A549 (cell line): ENCODE measurements around the gene ATG4D. TPM values are rescaled to one million over a fixed set of nuclear protein-coding genes. Genes with fewer than 3 reads are reported as not detected.

ENCODE experiments used
- ATAC-seq, 2 experiments: fragments of 200-7000 bp in 1 of 2; fragments of >200 bp in 1 of 2; cut with Nextera tagmentation in 1 of 2; cut with Tn5 transposase in 1 of 2; 3 replicates each; pipeline versions ENCODE4 v1.8.0 to v1.9.1; 2018 to 2020; ENCODE audit warnings: mild to moderate bottlenecking in 1 of 2, moderate library complexity in 1 of 2
- CTCF ChIA-PET: fragments of 300-600 bp; sonication (Branson Sonifier 250); formaldehyde crosslinking; extraction: SDS; loops from one replicate; lab custom pipeline; 2021; ENCODE audit warnings: antibody characterized with exemption, inconsistent platforms; lab: Yijun Ruan, JAX
- POLR2A ChIA-PET: fragments of 350-600 bp; formaldehyde crosslinking; extraction: SDS; loops from one replicate; lab custom pipeline; 2021; ENCODE audit warnings: antibody characterized with exemption, inconsistent platforms; lab: Yijun Ruan, JAX
- DNase-seq, 2 experiments: peaks; one replicate each; pipeline versions ENCODE4 v3.0.0 to v3.0.0-alpha.2; 2011 to 2016; ENCODE audit warnings: low read depth in 1 of 2, low spot score in 1 of 2
- FAIRE-seq: peaks from 2 replicates; lab custom pipeline; 2011; peaks lifted over from hg19 to GRCh38; lab: Jason Lieb, UNC
- H3K27ac ChIP-seq, 2 experiments: fragments of >200 bp; sonication (Bioruptor Twin); formaldehyde crosslinking; 3 replicates each; pipeline ENCODE4 v1.5.1; 2016 to 2017
- H3K4me1 ChIP-seq: fragments of >200 bp; sonication (Bioruptor Twin); formaldehyde crosslinking; 3 replicates; pipeline ENCODE4 v1.6.1; 2016
- H3K4me2 ChIP-seq: fragments of >200 bp; sonication (Bioruptor Twin); formaldehyde crosslinking; 3 replicates; pipeline ENCODE4 v1.6.1; 2016
- H3K4me3 ChIP-seq: fragments of >200 bp; sonication (Bioruptor Twin); formaldehyde crosslinking; 3 replicates; pipeline ENCODE4 v1.5.1; 2016
- H3K9me3 ChIP-seq: fragments of >200 bp; sonication (Bioruptor Twin); formaldehyde crosslinking; 3 replicates; pipeline ENCODE4 v1.6.1; 2016
- BCL3 ChIP-seq: fragments of >200 bp; sonication (Bioruptor Twin); formaldehyde crosslinking; IDR thresholded peaks from 3 replicates; pipeline ENCODE4 v1.6.1; 2016
- CBX2 ChIP-seq: fragments of 200-600 bp; sonication (generic); IDR thresholded peaks from 2 replicates; pipeline ENCODE4 v1.6.1; 2016; ENCODE audit warnings: low read depth, mild to moderate bottlenecking, borderline replicate concordance
- CHD2 ChIP-seq: fragments of 150-350 bp; IDR thresholded peaks from 2 replicates; pipeline ENCODE4 v1.6.1; 2014; ENCODE audit warnings: low read length; ENCODE audit not compliant: partially characterized antibody
- EHF ChIP-seq: fragments of 250-450 bp; sonication (Bioruptor Pico); IDR thresholded peaks from 2 replicates; pipeline ENCODE4 v1.5.0; 2020; ENCODE audit warnings: mild to moderate bottlenecking
- FOSB ChIP-seq: fragments of 250-450 bp; sonication (Bioruptor Pico); IDR thresholded peaks from 2 replicates; pipeline ENCODE4 v1.5.0; 2020; ENCODE audit warnings: mild to moderate bottlenecking, moderate library complexity
- HEYL ChIP-seq: fragments of 250-450 bp; sonication (Bioruptor Pico); IDR thresholded peaks from 2 replicates; pipeline ENCODE4 v1.8.0; 2021; ENCODE audit warnings: mild to moderate bottlenecking, moderate library complexity
- JUNB ChIP-seq: fragments of >200 bp; sonication (Bioruptor Twin); formaldehyde crosslinking; IDR thresholded peaks from 2 replicates; pipeline ENCODE4 v1.6.1; 2016
- KDM5A ChIP-seq: fragments of 200-600 bp; sonication (generic); IDR thresholded peaks from 2 replicates; pipeline ENCODE4 v1.6.1; 2016; ENCODE audit warnings: antibody characterized with exemption, mild to moderate bottlenecking
- MAX ChIP-seq: IDR thresholded peaks from 2 replicates; pipeline ENCODE4 v1.6.1; 2012
- MAZ ChIP-seq: fragments of 150-350 bp; IDR thresholded peaks from 2 replicates; pipeline ENCODE4 v1.6.1; 2014; ENCODE audit warnings: antibody characterized with exemption, low read depth, low read length, borderline replicate concordance
- MYC ChIP-seq: IDR thresholded peaks from 2 replicates; pipeline ENCODE4 v1.6.1; 2012; ENCODE audit warnings: mild to moderate bottlenecking, inconsistent platforms, low read length, improper control_type of control experiment, borderline replicate concordance
- NFE2L2 ChIP-seq: fragments of 150-350 bp; conservative IDR thresholded peaks from 2 replicates; pipeline ENCODE4 v1.6.1; 2014; ENCODE audit warnings: low read length
- NR3C1 ChIP-seq: fragments of >200 bp; sonication (Bioruptor Twin); formaldehyde crosslinking; IDR thresholded peaks from 3 replicates; pipeline ENCODE4 v1.6.1; 2017
- POLR2A ChIP-seq: IDR thresholded peaks from 2 replicates; pipeline ENCODE4 v1.6.1; 2012; ENCODE audit warnings: mild to moderate bottlenecking, low read length
- RAD21 ChIP-seq, 2 experiments: fragments of >200 bp in 1 of 2; sonication (Bioruptor Twin) in 1 of 2; formaldehyde crosslinking in 1 of 2; IDR thresholded peaks in 1 of 2; conservative IDR thresholded peaks in 1 of 2; 2 replicates in 1 of 2; 3 replicates in 1 of 2; pipeline ENCODE4 v1.6.1; 2012 to 2018; ENCODE audit warnings: inconsistent platforms in 1 of 2
- RCOR1 ChIP-seq: fragments of 150-350 bp; IDR thresholded peaks from 2 replicates; pipeline ENCODE4 v1.6.1; 2014; ENCODE audit warnings: antibody characterized with exemption, low read length, low read depth
- REST ChIP-seq: fragments of 200-600 bp; sonication (generic); IDR thresholded peaks from 2 replicates; pipeline ENCODE4 v1.6.1; 2016; ENCODE audit warnings: antibody characterized with exemption, mild to moderate bottlenecking, moderate library complexity
- SMC3 ChIP-seq: fragments of >200 bp; sonication (Bioruptor Twin); formaldehyde crosslinking; IDR thresholded peaks from 3 replicates; pipeline ENCODE4 v1.6.1; 2018; ENCODE audit warnings: inconsistent platforms
- ZC3H11A ChIP-seq: fragments of 450-650 bp; IDR thresholded peaks from 2 replicates; pipeline ENCODE4 v1.6.1; 2014; ENCODE audit warnings: antibody characterized with exemption, mild to moderate bottlenecking
- ZFP36 ChIP-seq: fragments of 450-650 bp; IDR thresholded peaks from 2 replicates; pipeline ENCODE4 v1.6.1; 2014; ENCODE audit warnings: borderline replicate concordance; ENCODE audit not compliant: partially characterized antibody
- ZSCAN20 ChIP-seq: fragments of 250-450 bp; sonication (Bioruptor Pico); IDR thresholded peaks from 2 replicates; pipeline ENCODE4 v1.8.0; 2022; ENCODE audit warnings: mild to moderate bottlenecking, moderate library complexity
- WGBS: methylation state at CpG from one replicate; pipeline ENCODE4 v1.1.6; 2017; ENCODE audit errors: missing lambda C conversion rate; 5-methylcytosine and 5-hydroxymethylcytosine counted together
- polyA plus RNA-seq, 4 experiments: library from polyadenylated mRNA; depleted of rRNA in 3 of 4; stranded (reverse); fragments of >200 nt; fragmentation: RNase III in 1 of 4; extraction: RNeasy Plus Mini Kit Qiagen cat#74134 plus additional on column Dnase treatment in 1 of 4; gene quantifications; 2 replicates in 3 of 4; 3 replicates in 1 of 4; pipeline ENCODE4 v1.2.3, GENCODE V29; 2011 to 2017
- TF ChIP-seq, protein P1 (sequence below): fragments of >200 bp; sonication (Bioruptor Twin); formaldehyde crosslinking; IDR thresholded peaks from 2 replicates; pipeline ENCODE4 v1.6.1; 2016
- TF ChIP-seq, protein P2 (sequence below): fragments of 150-350 bp; IDR thresholded peaks from 2 replicates; pipeline ENCODE4 v1.6.1; 2014; ENCODE audit warnings: low read depth, mild to moderate bottlenecking, low read length
- TF ChIP-seq, protein P3 (sequence below): fragments of 250-450 bp; sonication (Bioruptor Pico); IDR thresholded peaks from 2 replicates; pipeline ENCODE4 v1.5.0; 2021; ENCODE audit warnings: mild to moderate bottlenecking, moderate library complexity, borderline replicate concordance

ATG4D gene
- polyA plus RNA-seq, 2 of the 4 experiments (the other 2 are of a cell fraction): 7.3 to 10.7 TPM

GRCh38 chr19:10532457-10532856, 11.2 kb upstream of the ATG4D start:
- Histone ChIP-seq H3K9me3 (no peaks in the 10 kb centered on the region), H3K4me1 (no peaks in the 10 kb centered on the region), H3K4me2 (no peak overlapping the region), H3K27ac (no peak overlapping the region), H3K4me3 (no peak overlapping the region)
- DNase-seq (no peak), ATAC-seq (no peak), FAIRE-seq (no peak)
- ChIA-PET CTCF (interaction anchor here (0.6 to 1.5 kb wide), 3 partner anchors 13 to 58 kb away, joined by 3 to 5 read pairs (median 3); no protein-coding TSS in a partner anchor), POLR2A (no interaction called here)
- WGBS: no CpG with 5 or more reads among the region's 1 CpG
- TF ChIP-seq POLR2A: no peak
- no peak for TF ChIP-seq KDM5A
- TF ChIP-seq EHF (CRISPR knock-in tag): no peak
- TF ChIP-seq, protein P1, sequence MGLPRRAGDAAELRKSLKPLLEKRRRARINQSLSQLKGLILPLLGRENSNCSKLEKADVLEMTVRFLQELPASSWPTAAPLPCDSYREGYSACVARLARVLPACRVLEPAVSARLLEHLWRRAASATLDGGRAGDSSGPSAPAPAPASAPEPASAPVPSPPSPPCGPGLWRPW: no peak
- no peak for TF ChIP-seq NFE2L2
- no peak for TF ChIP-seq MAX
- TF ChIP-seq JUNB: no peak
- no peak for TF ChIP-seq RCOR1
- no peak for TF ChIP-seq NR3C1
- TF ChIP-seq SMC3: no peak
- no peak for TF ChIP-seq BCL3
- TF ChIP-seq MAZ: no peak
- no peak for TF ChIP-seq MYC
- TF ChIP-seq, protein P2, sequence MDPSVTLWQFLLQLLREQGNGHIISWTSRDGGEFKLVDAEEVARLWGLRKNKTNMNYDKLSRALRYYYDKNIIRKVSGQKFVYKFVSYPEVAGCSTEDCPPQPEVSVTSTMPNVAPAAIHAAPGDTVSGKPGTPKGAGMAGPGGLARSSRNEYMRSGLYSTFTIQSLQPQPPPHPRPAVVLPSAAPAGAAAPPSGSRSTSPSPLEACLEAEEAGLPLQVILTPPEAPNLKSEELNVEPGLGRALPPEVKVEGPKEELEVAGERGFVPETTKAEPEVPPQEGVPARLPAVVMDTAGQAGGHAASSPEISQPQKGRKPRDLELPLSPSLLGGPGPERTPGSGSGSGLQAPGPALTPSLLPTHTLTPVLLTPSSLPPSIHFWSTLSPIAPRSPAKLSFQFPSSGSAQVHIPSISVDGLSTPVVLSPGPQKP: no peak
- no peak for TF ChIP-seq RAD21 (conservative IDR thresholded peaks at IDR 0.05 in 1 of 2, IDR thresholded peaks at IDR 0.05 in 1 of 2)

DNA sequence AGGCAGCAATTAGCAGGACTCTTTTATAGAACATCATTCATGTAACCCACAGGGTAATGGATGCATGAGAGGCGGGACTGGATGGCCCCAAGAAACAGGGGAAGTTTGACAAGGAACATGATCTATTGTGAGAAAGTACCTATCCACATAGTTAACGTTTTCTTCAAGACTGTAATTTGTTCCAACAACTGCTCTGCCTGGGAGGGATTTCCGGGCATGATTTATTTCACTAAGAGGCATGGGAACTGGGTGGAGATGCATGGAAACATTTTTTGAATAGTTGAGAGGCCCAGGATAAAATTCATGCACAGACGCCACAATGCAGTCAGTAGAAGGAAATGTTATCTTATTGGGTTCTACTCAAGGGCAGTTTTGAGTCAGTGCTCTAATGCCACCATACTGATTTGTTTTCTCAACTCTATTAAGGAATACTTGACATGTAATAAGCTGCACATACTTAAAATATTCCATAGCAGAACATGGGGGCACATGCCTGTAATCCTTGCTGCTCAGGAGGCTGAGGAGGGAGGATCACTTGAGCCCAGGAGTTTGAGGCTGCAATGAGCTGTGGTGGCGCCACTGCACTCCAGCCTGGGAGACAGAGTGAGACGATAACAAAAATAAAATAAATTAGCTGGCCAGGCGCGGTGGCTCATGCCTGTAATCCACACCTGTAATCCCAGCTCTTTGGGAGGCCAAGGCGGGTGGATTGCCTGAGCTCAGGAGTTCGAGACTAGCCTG, 9.9 kb upstream of the ATG4D start:
- TF ChIP-seq CBX2: no peak
- H3K4me2 ChIP-seq: no peak overlapping the region
- H3K4me3 ChIP-seq: no peak overlapping the region
- POLR2A ChIA-PET: no interaction called here
- no peaks in the 10 kb centered on the region for H3K4me1 ChIP-seq
- CTCF ChIA-PET: interaction anchor here (1.2 kb wide), 1 partner anchor 23 kb away, joined by 5 read pairs; no protein-coding TSS in a partner anchor
- ATAC-seq (no peak), FAIRE-seq (no peak), DNase-seq (peak in 1 of 2 experiments; percentile 29)
- 68% methylated on average over 10 of the region's 10 CpGs for WGBS
- no peaks in the 10 kb centered on the region for H3K9me3 ChIP-seq
- H3K27ac ChIP-seq: no peak overlapping the region

GRCh38 chr19:10535613-10536012, 8.1 kb upstream of the ATG4D start:
- H3K9me3 ChIP-seq: no peaks in the 10 kb centered on the region
- no peak for FAIRE-seq
- WGBS: 60% methylated on average over 6 of the region's 6 CpGs
- CTCF ChIA-PET: interaction anchor here (0.9 to 1.8 kb wide), 4 partner anchors 16 to 164 kb away, joined by 3 to 5 read pairs (median 3); no protein-coding TSS in a partner anchor
- H3K4me1 ChIP-seq: no peaks in the 10 kb centered on the region
- H3K4me3 ChIP-seq: no peak overlapping the region
- POLR2A ChIA-PET: interaction anchor here (0.7 kb wide), 1 partner anchor 118 kb away, joined by 8 read pairs; no protein-coding TSS in a partner anchor
- H3K4me2 ChIP-seq: no peak overlapping the region
- no peak overlapping the region for H3K27ac ChIP-seq
- DNase-seq: no peak
- ATAC-seq: no peak
- TF ChIP-seq ZC3H11A (no peak), CHD2 (no peak), FOSB (CRISPR knock-in tag) (no peak), REST (no peak), JUNB (no peak), ZSCAN20 (CRISPR knock-in tag) (no peak), EHF (CRISPR knock-in tag) (no peak), CBX2 (no peak), ZFP36 (no peak), NR3C1 (no peak), RCOR1 (no peak), HEYL (CRISPR knock-in tag) (no peak), RAD21 (conservative IDR thresholded peaks at IDR 0.05 in 1 of 2, IDR thresholded peaks at IDR 0.05 in 1 of 2) (no peak)
- TF ChIP-seq, protein P3, sequence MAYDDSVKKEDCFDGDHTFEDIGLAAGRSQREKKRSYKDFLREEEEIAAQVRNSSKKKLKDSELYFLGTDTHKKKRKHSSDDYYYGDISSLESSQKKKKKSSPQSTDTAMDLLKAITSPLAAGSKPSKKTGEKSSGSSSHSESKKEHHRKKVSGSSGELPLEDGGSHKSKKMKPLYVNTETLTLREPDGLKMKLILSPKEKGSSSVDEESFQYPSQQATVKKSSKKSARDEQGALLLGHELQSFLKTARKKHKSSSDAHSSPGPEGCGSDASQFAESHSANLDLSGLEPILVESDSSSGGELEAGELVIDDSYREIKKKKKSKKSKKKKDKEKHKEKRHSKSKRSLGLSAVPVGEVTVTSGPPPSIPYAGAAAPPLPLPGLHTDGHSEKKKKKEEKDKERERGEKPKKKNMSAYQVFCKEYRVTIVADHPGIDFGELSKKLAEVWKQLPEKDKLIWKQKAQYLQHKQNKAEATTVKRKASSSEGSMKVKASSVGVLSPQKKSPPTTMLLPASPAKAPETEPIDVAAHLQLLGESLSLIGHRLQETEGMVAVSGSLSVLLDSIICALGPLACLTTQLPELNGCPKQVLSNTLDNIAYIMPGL (CRISPR knock-in tag): no peak
- TF ChIP-seq, protein P1: no peak
